Uterus (tissue), 2 donors: ENCODE data around the gene SP2.

ENCODE experiments used
- CTCF ChIP-seq, 4 experiments: fragments of 200-600 bp in 2 of 4; fragments of 450-650 bp in 2 of 4; sonication (generic) in 2 of 4; IDR thresholded peaks; one replicate each; pipeline ENCODE4 v1.5.1; 2016 to 2019; ENCODE audit warnings: antibody characterized with exemption in 4 of 4, mild to moderate bottlenecking in 2 of 4, moderate library complexity in 1 of 4
- POLR2A ChIP-seq, 2 donors: fragments of 450-650 bp; IDR thresholded peaks; one replicate each; pipeline ENCODE4 v1.6.1; 2016; ENCODE audit warnings: antibody characterized with exemption in 2 of 2, mild to moderate bottlenecking in 1 of 2, moderate library complexity in 1 of 2

- no peak for TF ChIP-seq CTCF (IDR thresholded peaks at IDR 0.05)
- TF ChIP-seq POLR2A (IDR thresholded peaks at IDR 0.05), result no peak
These were observed 845 bp downstream of the SP2 start for GRCh38 chr17:47896672-47897490.
